Ovary (tissue), 3 donors: ENCODE results near the gene RBMS1.

Experiments
- EP300 ChIP-seq: sonication (generic); formaldehyde crosslinking; IDR thresholded peaks from one replicate; pipeline ENCODE4 v1.6.1; 2017; ENCODE audit warnings: antibody characterized with exemption
- POLR2A ChIP-seq: fragments of 450-650 bp; IDR thresholded peaks from one replicate; pipeline ENCODE4 v1.6.1; 2017; ENCODE audit warnings: antibody characterized with exemption, mild to moderate bottlenecking, moderate library complexity
- TF ChIP-seq, protein P1 (sequence below), 3 donors: fragments of 450-650 bp in 2 of 3; fragments of 200-600 bp in 1 of 3; IDR thresholded peaks; one replicate each; pipeline versions ENCODE4 v1.5.1 to v1.8.0; 2016 to 2022; ENCODE audit warnings: antibody characterized with exemption in 3 of 3, mild to moderate bottlenecking in 1 of 3
- donor health status: DM: no; HTN: no; CAD: no.

- TF ChIP-seq, protein P1, sequence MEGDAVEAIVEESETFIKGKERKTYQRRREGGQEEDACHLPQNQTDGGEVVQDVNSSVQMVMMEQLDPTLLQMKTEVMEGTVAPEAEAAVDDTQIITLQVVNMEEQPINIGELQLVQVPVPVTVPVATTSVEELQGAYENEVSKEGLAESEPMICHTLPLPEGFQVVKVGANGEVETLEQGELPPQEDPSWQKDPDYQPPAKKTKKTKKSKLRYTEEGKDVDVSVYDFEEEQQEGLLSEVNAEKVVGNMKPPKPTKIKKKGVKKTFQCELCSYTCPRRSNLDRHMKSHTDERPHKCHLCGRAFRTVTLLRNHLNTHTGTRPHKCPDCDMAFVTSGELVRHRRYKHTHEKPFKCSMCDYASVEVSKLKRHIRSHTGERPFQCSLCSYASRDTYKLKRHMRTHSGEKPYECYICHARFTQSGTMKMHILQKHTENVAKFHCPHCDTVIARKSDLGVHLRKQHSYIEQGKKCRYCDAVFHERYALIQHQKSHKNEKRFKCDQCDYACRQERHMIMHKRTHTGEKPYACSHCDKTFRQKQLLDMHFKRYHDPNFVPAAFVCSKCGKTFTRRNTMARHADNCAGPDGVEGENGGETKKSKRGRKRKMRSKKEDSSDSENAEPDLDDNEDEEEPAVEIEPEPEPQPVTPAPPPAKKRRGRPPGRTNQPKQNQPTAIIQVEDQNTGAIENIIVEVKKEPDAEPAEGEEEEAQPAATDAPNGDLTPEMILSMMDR (IDR thresholded peaks at IDR 0.05): no peak
- TF ChIP-seq POLR2A (no peak), EP300 (no peak)
Measured at GRCh38 chr2:160227293-160227915, 266.2 kb downstream of the RBMS1 start.
